ENCODE measurements around the gene CAPRIN2. TPM values are rescaled to one million over a fixed set of nuclear protein-coding genes. Genes with fewer than 3 reads are reported as not detected.

Gene CAPRIN2
- total and polyA plus RNA-seq, 2 of the 4 experiments (the other 2 are of a cell fraction): 18.9 to 23.8 TPM

DNA sequence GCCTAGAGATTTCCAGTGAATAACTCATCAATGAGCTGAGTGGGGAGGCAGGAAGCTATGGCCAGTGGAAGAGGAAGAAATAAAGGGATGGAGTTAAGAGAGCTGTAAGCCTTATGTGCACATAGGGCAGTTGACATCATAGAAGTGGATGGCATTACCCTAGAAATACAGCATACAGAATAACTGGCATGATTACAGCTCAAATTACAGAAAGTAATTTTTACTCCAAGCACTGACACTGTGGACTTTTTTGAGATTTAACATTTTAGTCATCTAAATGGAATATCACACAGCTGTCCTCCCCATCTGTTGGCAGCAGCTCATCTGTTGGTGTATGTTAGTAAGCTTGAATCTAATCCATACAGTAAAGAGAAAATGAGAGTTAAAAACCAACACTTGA lies 53.7 kb downstream of the CAPRIN2 start:
- Histone ChIP-seq H3K79me1 (ENCODE audit: low read depth in 1 of 2, low read length in 2 of 2) (peaks cover 0 to under 1% of the 10 kb centered on the region in 2 experiments; a peak in 1 of 4 replicates), H4K91ac (ENCODE audit: insufficient read depth, low read depth, low read length) (no peak overlapping the region), H3K27me3 (ENCODE audit: control insufficient read depth, insufficient read depth, low read length) (no peaks in the 10 kb centered on the region), H3K9me1 (ENCODE audit: insufficient read depth, low read length) (peaks cover 8% of the 10 kb centered on the region), H4K5ac (ENCODE audit: low read depth, low read length) (no peak overlapping the region), H4K8ac (ENCODE audit: low read depth in 2 of 2, low read length in 2 of 2) (no peak overlapping the region), H3K27ac (ENCODE audit: insufficient read depth, low read length) (peak overlapping the region; percentile 29; the same call in 1 of the 2 replicates), H4K20me1 (ENCODE audit: insufficient read depth, low read length) (no peaks in the 10 kb centered on the region), H3K4me1 (ENCODE audit: control insufficient read depth, insufficient read depth, low read length) (peaks cover 2% of the 10 kb centered on the region; the same call in 1 of the 2 replicates), H3K9ac (ENCODE audit: low read depth, low read length) (no peak overlapping the region), H2BK15ac (ENCODE audit: low read depth, low read length) (no peak overlapping the region), H2BK5ac (ENCODE audit: low read depth, low read length, poor library complexity, severe bottlenecking) (no peak overlapping the region), H3K14ac (replicated peaks; ENCODE audit: low read depth, low read length) (no peak overlapping the region), H3K18ac (ENCODE audit: low read depth, low read length) (no peak overlapping the region), H2AK5ac (ENCODE audit: low read depth, low read length) (no peak overlapping the region), H2BK120ac (ENCODE audit: low read depth, low read length) (no peak overlapping the region), H3K4me2 (ENCODE audit: low read depth, low read length) (no peak overlapping the region; the same call in 1 of the 2 replicates), H3K23ac (ENCODE audit: low read depth, low read length) (no peak overlapping the region), H2AK9ac (replicated peaks; ENCODE audit: low read depth, low read length, poor library complexity) (no peak overlapping the region), H3K4ac (ENCODE audit: low read depth, low read length) (no peak overlapping the region), H3K56ac (ENCODE audit: extremely low read depth, insufficient read depth, low read length) (no peak overlapping the region), H3K36me3 (ENCODE audit: control insufficient read depth, insufficient read depth, low read length) (no peaks in the 10 kb centered on the region), H3K4me3 (ENCODE audit: insufficient read depth, low read depth, low read length) (no peak overlapping the region), H3K9me3 (ENCODE audit: control insufficient read depth, insufficient read depth, low read length) (no peaks in the 10 kb centered on the region), H2AFZ (replicated peaks; ENCODE audit: low read length, poor library complexity) (no peak overlapping the region), H2BK20ac (ENCODE audit: low read depth, low read length) (no peak overlapping the region)
- dilution Hi-C loops (cut with HindIII; ENCODE audit: low sequenced_read_pairs, unreplicated experiment) (no loop called here), intact Hi-C loops (cut with micrococcal nuclease) (no loop called here), in situ Hi-C loops (cut with MboI; ENCODE audit: low sequenced_read_pairs) (no loop called here)
- CTCF ChIA-PET: interaction anchor here (0.7 kb wide), 1 partner anchor 10 kb away, joined by 3 read pairs; no protein-coding TSS in a partner anchor
- peak; percentile 74 for ATAC-seq (ENCODE audit: low read depth)
- TF ChIP-seq BHLHE40 (IDR thresholded peaks at IDR 0.05; ENCODE audit: low read depth, low read length) (no peak), MAZ (IDR thresholded peaks at IDR 0.05; ENCODE audit: borderline replicate concordance, low read depth, low read length) (no peak), CEBPB (IDR thresholded peaks at IDR 0.05; ENCODE audit: low read depth, low read length) (no peak), MAFK (IDR thresholded peaks at IDR 0.05; ENCODE audit: low read depth, low read length) (no peak), RAD21 (IDR thresholded peaks at IDR 0.05; ENCODE audit: low read length) (no peak), RFX5 (IDR thresholded peaks at IDR 0.05; ENCODE audit: low read depth, low read length) (no peak), ELK1 (IDR thresholded peaks at IDR 0.05; ENCODE audit: borderline replicate concordance, low read depth, low read length) (no peak), POLR2A (IDR thresholded peaks at IDR 0.05; ENCODE audit: low read depth, low read length) (no peak), SMC3 (IDR thresholded peaks at IDR 0.05; ENCODE audit: low read depth, low read length) (no peak), CHD1 (IDR thresholded peaks at IDR 0.05; ENCODE audit: low read depth, low read length) (no peak), FOS (IDR thresholded peaks at IDR 0.05; ENCODE audit: low read depth, low read length) (no peak), CTCF (conservative IDR thresholded peaks at IDR 0.05; ENCODE audit: low read depth, low read length) (no peak), RCOR1 (IDR thresholded peaks at IDR 0.05; ENCODE audit: insufficient replicate concordance, low read length) (no peak), NFE2L2 (IDR thresholded peaks at IDR 0.05; ENCODE audit: low read depth, low read length) (no peak)
- TF ChIP-seq, protein P1, sequence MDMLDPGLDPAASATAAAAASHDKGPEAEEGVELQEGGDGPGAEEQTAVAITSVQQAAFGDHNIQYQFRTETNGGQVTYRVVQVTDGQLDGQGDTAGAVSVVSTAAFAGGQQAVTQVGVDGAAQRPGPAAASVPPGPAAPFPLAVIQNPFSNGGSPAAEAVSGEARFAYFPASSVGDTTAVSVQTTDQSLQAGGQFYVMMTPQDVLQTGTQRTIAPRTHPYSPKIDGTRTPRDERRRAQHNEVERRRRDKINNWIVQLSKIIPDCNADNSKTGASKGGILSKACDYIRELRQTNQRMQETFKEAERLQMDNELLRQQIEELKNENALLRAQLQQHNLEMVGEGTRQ (IDR thresholded peaks at IDR 0.05; ENCODE audit: low read depth, low read length): no peak
- peak; percentile 56 for DNase-seq
- POLR2A ChIA-PET (ENCODE audit: unreplicated experiment): no interaction called here
- no TSS peak for BruUV-seq (replicated peaks)

Data from IMR-90 (cell line).